GM13976 (cell line): ENCODE data around the gene EIF4A2.

Experiments
- DNase-seq: peaks from one replicate; pipeline ENCODE4 v3.0.0; 2012; ENCODE audit warnings: low spot score
- in situ Hi-C: fragments of 300-500 bp; cut with MboI; formaldehyde crosslinking; loops from one replicate; pipeline ENCODE4 v1.12.0; 2022; ENCODE audit warnings: low sequenced_read_pairs, mixed read lengths, inconsistent platforms; ENCODE audit not compliant: unreplicated experiment
- TF ChIP-seq, protein P1 (sequence below): IDR thresholded peaks from 2 replicates; pipeline ENCODE4 v1.5.1; 2012; ENCODE audit warnings: borderline replicate concordance, mild to moderate bottlenecking; ENCODE audit not compliant: insufficient read depth; ENCODE audit errors: extremely low read depth, missing control alignments, control extremely low read depth

The EIF4A2 gene

GRCh38 chr3:186832276-186832675, 48.9 kb downstream of the EIF4A2 start:
- in situ Hi-C loops: no loop called here
- TF ChIP-seq, protein P1, sequence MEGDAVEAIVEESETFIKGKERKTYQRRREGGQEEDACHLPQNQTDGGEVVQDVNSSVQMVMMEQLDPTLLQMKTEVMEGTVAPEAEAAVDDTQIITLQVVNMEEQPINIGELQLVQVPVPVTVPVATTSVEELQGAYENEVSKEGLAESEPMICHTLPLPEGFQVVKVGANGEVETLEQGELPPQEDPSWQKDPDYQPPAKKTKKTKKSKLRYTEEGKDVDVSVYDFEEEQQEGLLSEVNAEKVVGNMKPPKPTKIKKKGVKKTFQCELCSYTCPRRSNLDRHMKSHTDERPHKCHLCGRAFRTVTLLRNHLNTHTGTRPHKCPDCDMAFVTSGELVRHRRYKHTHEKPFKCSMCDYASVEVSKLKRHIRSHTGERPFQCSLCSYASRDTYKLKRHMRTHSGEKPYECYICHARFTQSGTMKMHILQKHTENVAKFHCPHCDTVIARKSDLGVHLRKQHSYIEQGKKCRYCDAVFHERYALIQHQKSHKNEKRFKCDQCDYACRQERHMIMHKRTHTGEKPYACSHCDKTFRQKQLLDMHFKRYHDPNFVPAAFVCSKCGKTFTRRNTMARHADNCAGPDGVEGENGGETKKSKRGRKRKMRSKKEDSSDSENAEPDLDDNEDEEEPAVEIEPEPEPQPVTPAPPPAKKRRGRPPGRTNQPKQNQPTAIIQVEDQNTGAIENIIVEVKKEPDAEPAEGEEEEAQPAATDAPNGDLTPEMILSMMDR: no peak
- DNase-seq: no peak
